IMR-90 (cell line): ENCODE results near the gene WDR27.

Source experiments
- BHLHE40 ChIP-seq: fragments of 150-350 bp; IDR thresholded peaks from 2 replicates; pipeline ENCODE4 v1.6.1; 2016; ENCODE audit warnings: mild to moderate bottlenecking, low read depth, low read length
- CTCF ChIP-seq: conservative IDR thresholded peaks from 2 replicates; pipeline ENCODE4 v1.5.1; 2012; ENCODE audit warnings: mild to moderate bottlenecking, low read depth, low read length, improper control_type of control experiment
- FOS ChIP-seq: fragments of 150-350 bp; IDR thresholded peaks from 2 replicates; pipeline ENCODE4 v1.6.1; 2016; ENCODE audit warnings: low read depth, low read length
- MAFK ChIP-seq: IDR thresholded peaks from 2 replicates; pipeline ENCODE4 v1.6.1; 2012; ENCODE audit warnings: low read depth, low read length, improper control_type of control experiment
- MAZ ChIP-seq: IDR thresholded peaks from 2 replicates; pipeline ENCODE4 v1.6.1; 2012; ENCODE audit warnings: low read depth, mild to moderate bottlenecking, low read length, improper control_type of control experiment, moderate library complexity, borderline replicate concordance
- NFE2L2 ChIP-seq: fragments of 150-350 bp; IDR thresholded peaks from 2 replicates; pipeline ENCODE4 v1.6.1; 2016; ENCODE audit warnings: low read depth, mild to moderate bottlenecking, low read length
- POLR2A ChIP-seq: IDR thresholded peaks from 2 replicates; pipeline ENCODE4 v1.6.1; 2012; ENCODE audit warnings: mild to moderate bottlenecking, low read depth, low read length
- USF2 ChIP-seq: fragments of 150-350 bp; IDR thresholded peaks from 2 replicates; pipeline ENCODE4 v1.6.1; 2017; ENCODE audit warnings: mild to moderate bottlenecking, antibody characterized with exemption, low read length, low read depth

DNA sequence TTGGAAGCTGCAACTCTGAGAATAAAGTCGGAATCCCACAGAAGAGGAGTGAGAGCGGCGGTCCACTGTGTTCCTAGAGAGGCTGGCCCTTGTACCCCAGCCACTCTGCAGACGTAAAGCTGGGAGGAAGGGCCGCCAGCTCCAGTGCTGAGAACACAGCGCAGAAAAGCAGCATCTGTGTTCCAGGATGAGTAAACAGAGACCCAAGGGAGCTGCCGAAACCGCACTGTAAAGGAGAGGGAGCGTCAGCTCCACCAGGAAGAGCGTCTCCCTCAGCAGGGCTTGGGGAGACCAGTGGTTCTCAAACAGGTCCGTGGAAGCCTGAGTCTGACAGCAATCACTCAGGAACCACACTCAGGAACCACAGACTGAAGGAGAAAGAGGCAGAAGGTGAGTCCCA lies 134.0 kb downstream of the WDR27 start:
- TF ChIP-seq BHLHE40 (no peak), CTCF (no peak), MAZ (no peak), POLR2A (no peak), USF2 (no peak), MAFK (no peak), FOS (no peak), NFE2L2 (no peak)
